Measurements from ENCODE around the gene ID2.

The ID2 gene

GRCh38 chr2:8634466-8635172 is 47.2 kb upstream of the ID2 start:
- no peak overlapping the region for H2AFZ ChIP-seq (ENCODE audit: low read depth)
- no peaks in the 10 kb centered on the region for H3K27me3 ChIP-seq (ENCODE audit: insufficient read depth, low read depth)
- no peak overlapping the region for H3K27ac ChIP-seq

GRCh38 chr2:8636041-8636491 is 45.8 kb upstream of the ID2 start:
- H3K27ac ChIP-seq = no peak overlapping the region
- no peaks in the 10 kb centered on the region for H3K36me3 ChIP-seq (ENCODE audit: insufficient read depth)
- H3K9ac ChIP-seq = no peak overlapping the region
- H3K4me2 ChIP-seq = no peak overlapping the region
- TF ChIP-seq CTCF (conservative IDR thresholded peaks at IDR 0.05; ENCODE audit: low read depth, low read length) = no peak
- H4K20me1 ChIP-seq (ENCODE audit: insufficient read depth) = no peaks in the 10 kb centered on the region
- no peaks in the 10 kb centered on the region for H3K79me2 ChIP-seq (ENCODE audit: insufficient read depth, low read depth)
- H3K27me3 ChIP-seq (ENCODE audit: insufficient read depth, low read depth) = no peaks in the 10 kb centered on the region
- no peaks in the 10 kb centered on the region for H3K4me1 ChIP-seq (ENCODE audit: low read depth, poor library complexity, severe bottlenecking)
- H3K4me3 ChIP-seq (IDR thresholded peaks at IDR 0.05; ENCODE audit: insufficient read depth, low read depth, low read length) = no peak overlapping the region
- H2AFZ ChIP-seq (ENCODE audit: low read depth) = no peak overlapping the region

More at GRCh38 chr2:8634466-8635172, 47.2 kb upstream of the ID2 start:
- no peak overlapping the region for H3K4me3 ChIP-seq (IDR thresholded peaks at IDR 0.05; ENCODE audit: insufficient read depth, low read depth, low read length)
- no peaks in the 10 kb centered on the region for H3K4me1 ChIP-seq (ENCODE audit: low read depth, poor library complexity, severe bottlenecking)
- H3K4me2 ChIP-seq = no peak overlapping the region
- no peak for TF ChIP-seq CTCF (conservative IDR thresholded peaks at IDR 0.05; ENCODE audit: low read depth, low read length)
- no peaks in the 10 kb centered on the region for H3K36me3 ChIP-seq (ENCODE audit: insufficient read depth)
- no peaks in the 10 kb centered on the region for H4K20me1 ChIP-seq (ENCODE audit: insufficient read depth)
- H3K9ac ChIP-seq = no peak overlapping the region
- H3K79me2 ChIP-seq (ENCODE audit: insufficient read depth, low read depth) = no peaks in the 10 kb centered on the region

GRCh38 chr2:8636721-8637636 is 44.9 kb upstream of the ID2 start:
- no peak for TF ChIP-seq CTCF (conservative IDR thresholded peaks at IDR 0.05; ENCODE audit: low read depth, low read length)
- Histone ChIP-seq H3K4me1 (ENCODE audit: low read depth, poor library complexity, severe bottlenecking) (no peaks in the 10 kb centered on the region), H3K9ac (no peak overlapping the region), H3K27me3 (ENCODE audit: insufficient read depth, low read depth) (no peaks in the 10 kb centered on the region), H3K36me3 (ENCODE audit: insufficient read depth) (no peaks in the 10 kb centered on the region), H3K27ac (no peak overlapping the region), H3K79me2 (ENCODE audit: insufficient read depth, low read depth) (no peaks in the 10 kb centered on the region), H2AFZ (ENCODE audit: low read depth) (no peak overlapping the region), H3K4me3 (IDR thresholded peaks at IDR 0.05; ENCODE audit: insufficient read depth, low read depth, low read length) (no peak overlapping the region), H3K4me2 (no peak overlapping the region), H4K20me1 (ENCODE audit: insufficient read depth) (no peaks in the 10 kb centered on the region)

GRCh38 chr2:8638327-8638726 is 43.5 kb upstream of the ID2 start:
- no peak overlapping the region for H3K27ac ChIP-seq
- no peak for TF ChIP-seq CTCF (conservative IDR thresholded peaks at IDR 0.05; ENCODE audit: low read depth, low read length)
- H4K20me1 ChIP-seq (ENCODE audit: insufficient read depth) = no peaks in the 10 kb centered on the region
- H3K79me2 ChIP-seq (ENCODE audit: insufficient read depth, low read depth) = no peaks in the 10 kb centered on the region
- H3K4me2 ChIP-seq = no peak overlapping the region
- no peak overlapping the region for H3K9ac ChIP-seq
- no peak overlapping the region for H2AFZ ChIP-seq (ENCODE audit: low read depth)
- H3K27me3 ChIP-seq (ENCODE audit: insufficient read depth, low read depth) = no peaks in the 10 kb centered on the region
- H3K4me3 ChIP-seq (IDR thresholded peaks at IDR 0.05; ENCODE audit: insufficient read depth, low read depth, low read length) = no peak overlapping the region
- H3K36me3 ChIP-seq (ENCODE audit: insufficient read depth) = no peaks in the 10 kb centered on the region
- no peaks in the 10 kb centered on the region for H3K4me1 ChIP-seq (ENCODE audit: low read depth, poor library complexity, severe bottlenecking)
